HG03439 (cell line): ENCODE measurements around the gene DCAF15.
"Not testable (repeated sequence)": the region's sequence is repeated elsewhere in the genome, so short reads cannot be mapped to it uniquely, and the experiment has no call there.

Source experiments
- ATAC-seq: cut with Tn5 transposase; IDR thresholded peaks from one replicate; pipeline ENCODE4 v1.9.1; 2021; ENCODE audit warnings: mild to moderate bottlenecking, moderate library complexity; ENCODE audit not compliant: unreplicated experiment

DCAF15 gene

GRCh38 chr19:13959141-13959961, 7.0 kb downstream of the DCAF15 start:
- ATAC-seq, result no peak

GRCh38 chr19:13959962-13960862, 7.9 kb downstream of the DCAF15 start:
- no peak for ATAC-seq

- ATAC-seq, result no peak
These were observed 8.8 kb downstream of the DCAF15 start for GRCh38 chr19:13960863-13961784.

- no peak for ATAC-seq
These were observed 9.8 kb downstream of the DCAF15 start for GRCh38 chr19:13961826-13962698.

GRCh38 chr19:13962699-13963602, 10.6 kb downstream of the DCAF15 start:
- ATAC-seq, result no peak

- no peak for ATAC-seq
These were observed 11.3 kb downstream of the DCAF15 start for GRCh38 chr19:13963603-13964105.

GRCh38 chr19:13964776-13965175, 12.5 kb downstream of the DCAF15 start:
- ATAC-seq, result no peak

GRCh38 chr19:13965377-13965896, 13.1 kb downstream of the DCAF15 start:
- no peak for ATAC-seq

GRCh38 chr19:13965926-13966683, 13.8 kb downstream of the DCAF15 start:
- no peak for ATAC-seq

- no peak for ATAC-seq
These were observed 14.4 kb downstream of the DCAF15 start for GRCh38 chr19:13966684-13967128.

GRCh38 chr19:13967206-13967605, 14.9 kb downstream of the DCAF15 start:
- ATAC-seq, result not testable (repeated sequence)

- no peak for ATAC-seq
These were observed 16.1 kb downstream of the DCAF15 start for GRCh38 chr19:13968383-13968935.

GRCh38 chr19:13968999-13969398, 16.7 kb downstream of the DCAF15 start:
- no peak for ATAC-seq

GRCh38 chr19:13969897-13970296, 17.6 kb downstream of the DCAF15 start:
- no peak for ATAC-seq

GRCh38 chr19:13971868-13972267, 19.6 kb downstream of the DCAF15 start:
- ATAC-seq, result not testable (repeated sequence)

GRCh38 chr19:13972368-13973155, 20.3 kb downstream of the DCAF15 start:
- ATAC-seq, result no peak
